Chondrocyte (in vitro differentiated cells): ENCODE results near the gene SNX32. TPM values are rescaled to one million over a fixed set of nuclear protein-coding genes. Genes with fewer than 3 reads are reported as not detected.
A peak's percentile ranks its signal among the peaks of the same experiment; 100 is the strongest.

Experiments
- DNase-seq: peaks from one replicate; pipeline ENCODE4 v3.0.0; 2021; ENCODE audit warnings: mixed read lengths, low spot score
- H3K27ac Mint-ChIP-seq: one replicate; pipeline ENCODE4 v1.8.0; 2021; ENCODE audit warnings: mild to moderate bottlenecking, moderate library complexity, mixed read lengths; ENCODE audit not compliant: unreplicated experiment
- H3K27me3 Mint-ChIP-seq: 2 replicates; pipeline ENCODE4 v1.8.0; 2021; ENCODE audit warnings: low read depth, mixed read lengths
- H3K36me3 Mint-ChIP-seq: 2 replicates; pipeline ENCODE4 v1.8.0; 2021; ENCODE audit warnings: low read depth, mixed read lengths
- H3K4me1 Mint-ChIP-seq: 2 replicates; pipeline ENCODE4 v1.8.0; 2021; ENCODE audit warnings: low read depth, mild to moderate bottlenecking, mixed read lengths
- H3K4me3 Mint-ChIP-seq: one replicate; pipeline ENCODE4 v1.8.0; 2021; ENCODE audit warnings: mild to moderate bottlenecking, moderate library complexity, mixed read lengths; ENCODE audit not compliant: unreplicated experiment
- H3K9me3 Mint-ChIP-seq: 2 replicates; pipeline ENCODE4 v1.8.0; 2021; ENCODE audit warnings: low read depth, mixed read lengths
- total RNA-seq: library from RNA; stranded (reverse); gene quantifications from 3 replicates; pipeline ENCODE4 v1.2.1, GENCODE V29; 2021
- TF ChIP-seq, protein P1 (sequence below): fragments of 200-600 bp; sonication (generic); IDR thresholded peaks from 2 replicates; pipeline ENCODE4 v1.5.0; 2021; ENCODE audit warnings: antibody characterized with exemption, mild to moderate bottlenecking, moderate library complexity

The SNX32 gene
- total RNA-seq, 1 donor from 2014 or later, result 0.80 TPM

- peaks cover 26% of the 10 kb centered on the region for H3K36me3 Mint-ChIP-seq
- TF ChIP-seq, protein P1, sequence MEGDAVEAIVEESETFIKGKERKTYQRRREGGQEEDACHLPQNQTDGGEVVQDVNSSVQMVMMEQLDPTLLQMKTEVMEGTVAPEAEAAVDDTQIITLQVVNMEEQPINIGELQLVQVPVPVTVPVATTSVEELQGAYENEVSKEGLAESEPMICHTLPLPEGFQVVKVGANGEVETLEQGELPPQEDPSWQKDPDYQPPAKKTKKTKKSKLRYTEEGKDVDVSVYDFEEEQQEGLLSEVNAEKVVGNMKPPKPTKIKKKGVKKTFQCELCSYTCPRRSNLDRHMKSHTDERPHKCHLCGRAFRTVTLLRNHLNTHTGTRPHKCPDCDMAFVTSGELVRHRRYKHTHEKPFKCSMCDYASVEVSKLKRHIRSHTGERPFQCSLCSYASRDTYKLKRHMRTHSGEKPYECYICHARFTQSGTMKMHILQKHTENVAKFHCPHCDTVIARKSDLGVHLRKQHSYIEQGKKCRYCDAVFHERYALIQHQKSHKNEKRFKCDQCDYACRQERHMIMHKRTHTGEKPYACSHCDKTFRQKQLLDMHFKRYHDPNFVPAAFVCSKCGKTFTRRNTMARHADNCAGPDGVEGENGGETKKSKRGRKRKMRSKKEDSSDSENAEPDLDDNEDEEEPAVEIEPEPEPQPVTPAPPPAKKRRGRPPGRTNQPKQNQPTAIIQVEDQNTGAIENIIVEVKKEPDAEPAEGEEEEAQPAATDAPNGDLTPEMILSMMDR, result no peak
- no peaks in the 10 kb centered on the region for H3K27me3 Mint-ChIP-seq
- no peak overlapping the region for H3K4me3 Mint-ChIP-seq
- H3K4me1 Mint-ChIP-seq, result peaks cover 49% of the 10 kb centered on the region
- peak overlapping the region; percentile 71 for H3K27ac Mint-ChIP-seq
- H3K9me3 Mint-ChIP-seq, result no peaks in the 10 kb centered on the region
- DNase-seq, result peak; percentile 68
Observed at GRCh38 chr11:65865550-65866172, 31.9 kb downstream of the SNX32 start.

- H3K27ac Mint-ChIP-seq, result peak overlapping the region; percentile 57
- peak; percentile 72 for DNase-seq
- H3K4me3 Mint-ChIP-seq, result no peak overlapping the region
- peaks cover 53% of the 10 kb centered on the region for H3K4me1 Mint-ChIP-seq
- H3K36me3 Mint-ChIP-seq, result peaks cover 26% of the 10 kb centered on the region
- H3K9me3 Mint-ChIP-seq, result no peaks in the 10 kb centered on the region
- H3K27me3 Mint-ChIP-seq, result no peaks in the 10 kb centered on the region
- TF ChIP-seq, protein P1, result no peak
Observed at GRCh38 chr11:65866509-65867283, 32.9 kb downstream of the SNX32 start.

DNA sequence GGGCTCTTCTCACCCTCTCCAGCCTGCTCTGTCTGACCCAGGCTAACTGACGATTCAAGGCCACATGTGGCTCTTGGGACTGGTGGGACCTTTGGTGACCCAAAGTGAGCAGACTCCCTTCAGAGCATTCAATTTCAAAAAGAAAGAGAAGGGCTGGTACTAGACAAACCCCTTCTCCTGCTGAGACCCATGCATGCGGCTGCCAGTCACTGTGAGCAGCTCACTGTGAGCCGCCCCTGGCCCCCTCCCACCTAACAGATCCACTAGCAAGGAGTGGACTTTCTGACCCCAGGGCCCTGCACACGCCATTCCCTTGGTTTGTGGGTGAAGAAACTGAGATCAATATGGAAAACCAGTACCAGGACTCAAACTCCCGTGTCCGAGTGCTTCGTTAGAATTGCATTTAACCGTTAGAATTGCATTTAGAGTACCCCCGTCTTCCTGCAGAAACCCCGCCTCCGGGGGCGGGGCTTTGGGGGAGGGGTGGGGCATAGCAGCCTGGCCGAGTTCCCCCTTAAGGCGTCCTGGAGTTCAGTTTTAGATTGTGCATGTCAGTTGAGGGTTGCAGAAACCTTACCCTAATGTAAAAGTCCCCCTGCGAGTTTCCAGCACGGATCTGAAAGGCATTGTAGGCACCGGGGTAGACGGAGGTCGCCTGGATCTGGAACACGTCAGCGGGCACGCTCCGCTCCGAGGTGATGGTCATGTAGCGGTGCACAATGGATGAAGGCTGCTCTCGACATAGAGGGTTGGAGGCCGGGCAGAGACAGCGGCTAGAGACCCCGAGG lies 33.7 kb downstream of the SNX32 start:
- Mint-ChIP-seq H3K4me1 (peaks cover 50% of the 10 kb centered on the region), H3K4me3 (no peak overlapping the region), H3K9me3 (no peaks in the 10 kb centered on the region), H3K27ac (peak overlapping the region; percentile 57), H3K36me3 (peaks cover 26% of the 10 kb centered on the region), H3K27me3 (no peaks in the 10 kb centered on the region)
- TF ChIP-seq, protein P1, result no peak
- peak; percentile 68 for DNase-seq

DNA sequence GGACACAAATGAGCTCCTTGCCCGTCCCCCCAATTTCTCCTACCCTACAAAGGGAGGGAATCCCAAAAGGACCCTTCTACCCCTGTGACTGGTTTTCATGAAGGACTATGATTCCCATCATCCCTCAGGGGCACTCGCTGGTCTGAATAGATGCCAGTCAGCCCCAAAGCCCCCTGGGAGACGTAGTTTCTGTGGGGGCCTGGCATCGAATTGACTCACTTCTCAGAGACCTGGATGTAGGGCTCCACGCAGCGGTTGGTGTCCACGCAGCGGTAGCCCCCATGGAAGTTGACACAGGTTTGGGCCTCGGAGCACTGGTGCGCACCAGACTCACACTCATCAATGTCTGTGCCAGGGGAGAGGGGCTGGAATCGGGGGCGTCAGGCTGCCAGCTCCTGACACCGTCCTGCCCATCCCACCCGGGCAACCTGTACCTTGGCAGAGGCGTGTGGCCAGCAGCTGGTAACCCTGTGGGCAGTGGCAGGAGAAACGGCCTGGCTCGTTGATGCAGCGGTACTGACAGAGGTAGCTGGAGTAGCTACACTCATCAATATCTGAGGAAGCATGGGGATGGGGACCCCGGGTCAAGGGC lies 34.4 kb downstream of the SNX32 start:
- TF ChIP-seq, protein P1, result no peak
- DNase-seq, result peak; percentile 87
- H3K27me3 Mint-ChIP-seq, result no peaks in the 10 kb centered on the region
- H3K4me3 Mint-ChIP-seq, result no peak overlapping the region
- no peaks in the 10 kb centered on the region for H3K9me3 Mint-ChIP-seq
- H3K36me3 Mint-ChIP-seq, result peaks cover 23% of the 10 kb centered on the region
- H3K4me1 Mint-ChIP-seq, result peaks cover 47% of the 10 kb centered on the region
- H3K27ac Mint-ChIP-seq, result peak overlapping the region; percentile 45

- no peaks in the 10 kb centered on the region for H3K9me3 Mint-ChIP-seq
- H3K4me3 Mint-ChIP-seq, result no peak overlapping the region
- peaks cover 18% of the 10 kb centered on the region for H3K36me3 Mint-ChIP-seq
- H3K27ac Mint-ChIP-seq, result peak overlapping the region; percentile 17
- TF ChIP-seq, protein P1, result no peak
- H3K27me3 Mint-ChIP-seq, result no peaks in the 10 kb centered on the region
- peaks cover 44% of the 10 kb centered on the region for H3K4me1 Mint-ChIP-seq
- DNase-seq, result peak; percentile 29
Observed at GRCh38 chr11:65868907-65869306, 35.1 kb downstream of the SNX32 start.
